K562 (cell line): ENCODE measurements around the gene RDH13. TPM values are rescaled to one million over a fixed set of nuclear protein-coding genes. Genes with fewer than 3 reads are reported as not detected.

Source experiments
- ATAC-seq: fragments of 200-7000 bp; cut with Tn5 transposase; 3 replicates; pipeline ENCODE4 v1.9.1; 2020; ENCODE audit warnings: moderate library complexity
- BruUV-seq: library from RNA; stranded (reverse); fragments of 400-500 nt; replicated peaks from 2 replicates; lab custom pipeline; 2021; lab: Mats Ljungman, UMichigan
- CTCF ChIA-PET: fragments of 300-600 bp; formaldehyde crosslinking; extraction: SDS; loops from one replicate; lab custom pipeline; 2021; ENCODE audit warnings: low intra/inter-chr PET ratio; lab: Yijun Ruan, JAX
- POLR2A ChIA-PET: fragments of 300-600, 350-650 bp; sonication (Branson Sonifier 250); formaldehyde crosslinking; extraction: SDS; loops from one replicate; lab custom pipeline; 2021; ENCODE audit warnings: antibody characterized with exemption, inconsistent platforms; lab: Yijun Ruan, JAX
- DNase-seq, 4 experiments: peaks; one replicate each; pipeline versions ENCODE4 v3.0.0 to v3.0.0-alpha.2; 2011 to 2018; ENCODE audit warnings: low spot score in 3 of 4, mixed read lengths in 3 of 4; ENCODE audit errors: extremely low read depth in 1 of 4
- FAIRE-seq: peaks from 2 replicates; lab custom pipeline; 2011; peaks lifted over from hg19 to GRCh38; lab: Jason Lieb, UNC
- H2AFZ ChIP-seq: 2 replicates; pipeline ENCODE4 v1.6.0; 2011; ENCODE audit warnings: low read depth, low read length, control low read depth, inconsistent platforms
- H3K27ac ChIP-seq: fragments of 200-600 bp; 3 replicates; pipeline ENCODE4 v1.8.0; 2011; ENCODE audit warnings: low read depth, mild to moderate bottlenecking, control low read depth, inconsistent platforms, low read length, moderate library complexity, mixed read lengths; ENCODE audit errors: extremely low read depth
- H3K27me3 ChIP-seq, 2 experiments: fragments of 300-600 bp in 1 of 2; 2 replicates in 1 of 2; 3 replicates in 1 of 2; pipeline versions ENCODE4 v1.6.0 to v1.8.0; 2011; ENCODE audit warnings: inconsistent platforms in 2 of 2, low read length in 2 of 2, mild to moderate bottlenecking in 1 of 2, mixed read lengths in 1 of 2, moderate library complexity in 1 of 2; ENCODE audit not compliant: control insufficient read depth in 2 of 2, insufficient read depth in 2 of 2
- H3K36me3 ChIP-seq: fragments of 300-600 bp; 3 replicates; pipeline ENCODE4 v1.8.0; 2011; ENCODE audit warnings: mild to moderate bottlenecking, low read length, inconsistent platforms; ENCODE audit not compliant: control insufficient read depth, insufficient read depth
- H3K4me1 ChIP-seq, 2 experiments: fragments of 200-600 bp in 1 of 2; replicated peaks in 1 of 2; 2 replicates in 1 of 2; 3 replicates in 1 of 2; pipeline versions ENCODE4 v1.5.1 to v1.8.0; 2011; ENCODE audit warnings: inconsistent platforms in 2 of 2, low read length in 2 of 2, mild to moderate bottlenecking in 1 of 2, mixed read lengths in 1 of 2, moderate library complexity in 1 of 2; ENCODE audit not compliant: control insufficient read depth in 2 of 2, insufficient read depth in 2 of 2
- H3K4me2 ChIP-seq: 2 replicates; pipeline ENCODE4 v1.6.1; 2011; ENCODE audit warnings: low read length, control low read depth, inconsistent platforms, mixed read lengths; ENCODE audit not compliant: insufficient read depth
- H3K4me3 ChIP-seq: fragments of 200-600 bp; sonication (generic), shearing (Covaris generic); 2 replicates; pipeline ENCODE4 v1.5.1; 2016; ENCODE audit warnings: control low read depth, inconsistent platforms
- H3K79me2 ChIP-seq: fragments of 200-600 bp; 3 replicates; pipeline ENCODE4 v1.8.0; 2011; ENCODE audit warnings: low read length, inconsistent platforms; ENCODE audit not compliant: control insufficient read depth, insufficient read depth
- H3K9ac ChIP-seq, 2 experiments: 2 replicates each; pipeline versions ENCODE4 v1.6.0 to v1.6.1; 2011; ENCODE audit warnings: low read depth in 2 of 2, low read length in 2 of 2, control low read depth in 1 of 2, inconsistent platforms in 1 of 2, mild to moderate bottlenecking in 1 of 2, mixed read lengths in 1 of 2; ENCODE audit not compliant: insufficient read depth in 1 of 2
- H3K9me1 ChIP-seq: one replicate; pipeline ENCODE4 v1.6.0; 2011; ENCODE audit warnings: inconsistent platforms, mild to moderate bottlenecking, low read length, moderate library complexity; ENCODE audit not compliant: control insufficient read depth, insufficient read depth
- H3K9me3 ChIP-seq: replicated peaks from 2 replicates; pipeline ENCODE4 v1.5.1; 2011; ENCODE audit warnings: low read depth, low read length, inconsistent platforms; ENCODE audit not compliant: control insufficient read depth, insufficient read depth
- H4K20me1 ChIP-seq: replicated peaks from 2 replicates; pipeline ENCODE4 v1.6.1; 2011; ENCODE audit warnings: low read length, inconsistent platforms, mixed read lengths; ENCODE audit not compliant: control insufficient read depth, insufficient read depth
- BCOR ChIP-seq: fragments of 450-650 bp; IDR thresholded peaks from 2 replicates; pipeline ENCODE4 v1.6.1; 2016
- BRD9 ChIP-seq: fragments of 450-650 bp; IDR thresholded peaks from 2 replicates; pipeline ENCODE4 v1.6.1; 2018; ENCODE audit warnings: low read depth; ENCODE audit not compliant: partially characterized antibody
- C11orf30 ChIP-seq: fragments of 450-650 bp; IDR thresholded peaks from 2 replicates; pipeline ENCODE4 v1.6.1; 2016; ENCODE audit warnings: low read depth, mild to moderate bottlenecking
- ELF2 ChIP-seq: fragments of 250-450 bp; sonication (Bioruptor Pico); IDR thresholded peaks from 2 replicates; pipeline ENCODE4 v1.5.0; 2021; ENCODE audit warnings: mild to moderate bottlenecking
- ILF3 ChIP-seq: fragments of 450-650 bp; IDR thresholded peaks from 2 replicates; pipeline ENCODE4 v1.6.1; 2018; ENCODE audit warnings: antibody characterized with exemption, mild to moderate bottlenecking, moderate library complexity, borderline replicate concordance
- NFXL1 ChIP-seq: fragments of 450-650 bp; formaldehyde crosslinking; IDR thresholded peaks from 2 replicates; pipeline ENCODE4 v1.4.0; 2021; ENCODE audit warnings: mild to moderate bottlenecking
- POLR2G ChIP-seq: fragments of 200-400 bp; formaldehyde crosslinking; IDR thresholded peaks from 2 replicates; pipeline ENCODE4 v1.6.1; 2017; ENCODE audit warnings: low read depth, mild to moderate bottlenecking, antibody characterized with exemption, low read length, moderate library complexity
- RBM25 ChIP-seq: fragments of 200-400 bp; formaldehyde crosslinking; IDR thresholded peaks from 2 replicates; pipeline ENCODE4 v1.6.1; 2018; ENCODE audit warnings: low read length, low read depth, moderate library complexity; ENCODE audit not compliant: severe bottlenecking
- ZNF143 ChIP-seq: sonication (generic); formaldehyde crosslinking; IDR thresholded peaks from 2 replicates; pipeline ENCODE4 v1.9.0; 2022; ENCODE audit warnings: mild to moderate bottlenecking, missing genetic modification reagents
- ZNF699 ChIP-seq: fragments of 250-450 bp; sonication (Bioruptor Pico); IDR thresholded peaks from 2 replicates; pipeline ENCODE4 v1.8.0; 2021; ENCODE audit warnings: mild to moderate bottlenecking, moderate library complexity; ENCODE audit not compliant: insufficient replicate concordance
- WGBS: fragments of 100-300 bp; shearing (Covaris generic); methylation state at CpG from one replicate; pipeline ENCODE4 v1.1.6; 2016; ENCODE audit warnings: low coverage, mixed read lengths; ENCODE audit not compliant: insufficient coverage; ENCODE audit errors: missing lambda C conversion rate; 5-methylcytosine and 5-hydroxymethylcytosine counted together
- in situ Hi-C: fragments of 300-500 bp; cut with MboI; formaldehyde crosslinking; loops from 4 replicates; pipeline ENCODE4 v1.15.0; 2018; ENCODE audit warnings: inconsistent platforms, mixed read lengths
- intact Hi-C: fragments of 100-400 bp; cut with micrococcal nuclease; formaldehyde crosslinking; loops from 2 replicates; pipeline ENCODE4 v1.14.2; 2022
- polyA plus RNA-seq, 8 experiments: library from polyadenylated mRNA; depleted of rRNA in 4 of 8; stranded (reverse) in 5 of 8; unstranded in 3 of 8; fragments of >200 nt; fragmentation: Nextera tagmentation in 2 of 8; fragmentation: Illumina TruSeq in 1 of 8; extraction: Ambion mirVana in 2 of 8; extraction: Trizol in 1 of 8; gene quantifications; 2 replicates each; pipeline versions ENCODE4 v1.2.1 to v1.2.3, GENCODE V29; 2011 to 2014; ENCODE audit warnings: inconsistent platforms in 1 of 8, missing spikeins in 1 of 8
- total RNA-seq, 7 experiments: library from RNA; depleted of rRNA in 6 of 7; stranded (reverse); fragments of >200 nt in 6 of 7; fragmentation: Illumina TruSeq in 2 of 7; extraction: Trizol in 2 of 7; gene quantifications; 2 replicates each; pipeline versions ENCODE4 v1.2.1 to v1.2.3, GENCODE V29; 2011 to 2021; ENCODE audit warnings: low replicate concordance in 1 of 7

RDH13 gene
- total and polyA plus RNA-seq, 9 of the 15 experiments (the other 6 are each of a cell fraction or from before 2014, with no cell fraction given): 7.5 to 70.3 (median 39.5) TPM

DNA sequence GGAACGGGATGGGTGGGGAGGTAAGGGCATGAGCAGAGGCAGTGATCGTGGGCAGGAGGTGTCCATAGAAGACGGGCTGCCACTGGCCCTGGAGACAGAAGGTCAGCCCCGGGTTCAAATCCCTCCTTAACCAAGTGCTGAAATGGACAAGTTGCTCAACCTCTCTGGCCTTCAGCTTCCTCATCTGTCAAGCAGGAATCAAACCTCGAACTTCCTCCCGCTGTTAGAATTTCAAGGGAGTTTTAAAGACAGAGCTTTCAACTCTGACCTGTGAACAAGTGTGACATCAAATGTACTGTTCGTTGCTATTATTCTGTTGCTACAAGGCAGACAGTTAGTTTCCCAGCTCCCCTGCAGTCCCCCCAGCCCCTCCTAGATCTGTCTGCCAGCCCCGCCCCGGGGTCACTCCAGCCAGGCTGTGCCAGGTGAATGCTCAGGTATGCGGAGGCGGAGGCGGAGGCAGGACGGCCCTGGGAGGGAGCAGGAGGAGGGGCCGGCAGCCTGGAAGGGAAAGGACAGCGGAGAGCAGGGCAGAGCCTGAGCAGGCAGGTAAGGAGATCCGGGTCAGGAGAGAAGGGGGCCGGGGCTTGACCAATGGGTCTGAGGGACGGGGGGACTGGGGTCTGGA is 12.5 kb upstream of the RDH13 start, which contains the start of gene EPS8L1:
TSS of gene EPS8L1 (plus strand) at position 499 of the 628 bp plus-strand sequence. CDS start 576 bp downstream, outside the sequence.
- H3K4me3 ChIP-seq: no peak within 1 kb of the TSS
- no TSS peak for BruUV-seq
- no peak within 1 kb of the TSS for H3K4me2 ChIP-seq
- peaks cover 9 to 33% of the 10 kb centered on the region in 2 experiments for H3K4me1 ChIP-seq
- H3K36me3 ChIP-seq: peaks cover 7% of the 10 kb centered on the region; the same call in 1 of the 3 replicates
- CTCF ChIA-PET: no interaction called here
- no peak within 1 kb of the TSS for H2AFZ ChIP-seq
- intact Hi-C loops: no loop called here
- FAIRE-seq (peak; percentile 49), DNase-seq (no peak), ATAC-seq (no peak)
- H3K9me1 ChIP-seq: no peaks in the 10 kb centered on the region
- H3K79me2 ChIP-seq: peaks cover 7% of the 10 kb centered on the region; the same call in 2 of the 3 replicates
- peak within 1 kb of the TSS in 1 of 2 experiments; percentile 43; a peak in 1 of 4 replicates for H3K9ac ChIP-seq
- 32% methylated on average over 18 of the region's 18 CpGs for WGBS
- no peaks in the 10 kb centered on the region for H4K20me1 ChIP-seq
- H3K27ac ChIP-seq: no peak within 1 kb of the TSS
- H3K9me3 ChIP-seq: no peaks in the 10 kb centered on the region
- no peaks in the 10 kb centered on the region for H3K27me3 ChIP-seq
- POLR2A ChIA-PET: interaction anchor here (0.6 to 1.6 kb wide), 4 partner anchors 7 to 304 kb away, joined by 3 to 4 read pairs (median 4); partner anchors contain the start of gene RDH13
- no peak for TF ChIP-seq ELF2
- TF ChIP-seq BCOR: peak; percentile 18; the same call in 1 of the 2 replicates
- no peak for TF ChIP-seq ZNF699 (CRISPR knock-in tag)
- no peak for TF ChIP-seq ILF3
- TF ChIP-seq NFXL1 (CRISPR knock-in tag): no peak
- no peak for TF ChIP-seq C11orf30
- TF ChIP-seq ZNF143 (CRISPR knock-in tag): no peak
- TF ChIP-seq POLR2G: peak; percentile 28; the same call in 1 of the 2 replicates
- TF ChIP-seq RBM25: peak; percentile 5
- TF ChIP-seq BRD9: no peak
- in situ Hi-C loops: no loop called here
